ENCODE measurements around the gene TAS1R1.
"Not testable (repeated sequence)": the region's sequence is repeated elsewhere in the genome, so short reads cannot be mapped to it uniquely, and the experiment has no call there.

TAS1R1 gene

DNA sequence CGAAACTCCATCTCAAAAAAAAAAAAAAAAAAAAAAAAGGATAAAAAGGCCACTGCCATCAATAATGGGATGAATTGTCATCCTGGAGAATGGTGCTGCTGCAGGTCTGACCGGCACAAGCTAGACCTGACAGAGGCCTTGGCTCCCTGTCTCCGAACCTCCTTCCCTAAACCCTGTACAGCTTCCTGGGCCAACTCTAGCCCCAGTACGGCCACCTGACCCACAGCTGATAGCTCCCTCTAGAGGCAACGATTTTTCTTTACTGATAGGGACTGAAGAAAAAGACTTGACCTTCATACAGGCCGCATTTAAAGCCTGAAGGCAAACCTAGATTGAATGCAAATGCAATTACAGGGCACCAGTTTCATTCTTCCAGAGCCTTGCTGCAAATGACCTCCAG, 31.5 kb upstream of the TAS1R1 start:
- peak; percentile 65 to 68 for DNase-seq

DNA sequence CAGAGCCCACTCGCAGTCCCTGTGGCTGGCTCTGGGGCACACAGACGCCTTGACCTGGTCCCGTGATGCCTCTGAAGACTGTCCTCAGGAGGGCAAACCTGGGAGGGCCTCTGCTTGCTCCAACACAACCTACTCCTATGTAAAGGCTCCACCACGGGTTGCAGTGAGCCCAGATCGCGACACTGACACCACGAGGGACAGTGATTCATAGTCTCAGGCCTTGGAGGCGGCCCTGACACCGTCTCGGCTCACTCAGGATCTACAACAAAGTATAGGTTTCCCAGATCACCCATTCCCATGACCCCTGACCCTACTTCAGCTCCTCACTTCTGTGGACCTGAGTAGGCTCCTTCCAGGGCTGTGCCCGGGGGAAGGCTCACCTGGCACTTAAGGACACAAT, 28.8 kb upstream of the TAS1R1 start:
- no peak for DNase-seq

DNA sequence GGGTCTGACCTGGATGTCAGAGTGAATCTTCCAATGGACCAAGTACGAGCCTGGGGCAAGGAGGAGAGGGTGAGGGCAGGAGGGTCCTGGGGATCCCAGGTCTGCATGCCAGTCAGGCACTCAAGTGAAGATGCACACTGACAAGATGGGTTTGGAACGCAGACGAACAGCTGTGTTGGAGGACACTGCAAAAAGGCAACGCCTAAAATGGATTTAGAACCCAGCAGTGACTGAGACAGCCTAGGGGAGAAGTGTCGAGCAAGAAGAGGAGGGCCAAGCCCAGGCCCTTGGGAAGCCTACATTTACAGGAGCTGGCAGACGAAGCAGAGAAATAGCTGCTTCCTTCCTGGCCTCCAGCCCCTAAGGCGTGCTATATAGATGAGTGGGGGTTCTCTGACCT, 26.6 kb upstream of the TAS1R1 start:
- DNase-seq = no peak

DNA sequence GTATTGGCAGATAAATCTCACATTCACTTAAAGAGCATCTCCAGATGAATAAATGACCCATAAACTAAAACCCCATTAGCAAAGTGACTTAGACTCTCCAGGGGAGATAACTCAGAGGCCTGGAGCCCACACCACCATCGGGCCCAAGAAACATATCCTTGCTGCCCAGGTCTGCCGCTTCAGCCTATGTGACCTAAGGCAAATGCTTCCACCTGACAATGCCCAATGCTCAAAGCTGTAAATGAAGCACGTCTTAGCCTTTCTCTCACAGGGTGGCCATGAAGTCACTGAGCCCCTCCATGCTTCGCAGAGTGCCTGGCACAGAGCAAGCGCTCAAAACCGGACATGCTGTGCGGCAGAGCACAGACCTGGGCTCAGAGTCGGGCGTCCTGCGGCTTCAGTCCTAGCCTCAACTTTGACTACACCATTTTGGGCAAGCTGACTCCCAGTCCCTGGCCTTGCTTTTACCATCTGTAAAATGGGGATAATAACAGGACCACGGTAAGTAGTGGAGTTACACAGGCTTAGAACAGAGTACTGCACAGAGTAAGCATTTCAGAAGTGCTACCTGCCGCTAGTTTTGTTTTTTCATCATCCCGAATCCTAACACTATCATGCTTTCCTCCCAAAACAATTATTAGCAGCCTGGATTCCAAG, 24.5 kb upstream of the TAS1R1 start:
- DNase-seq = no peak

DNA sequence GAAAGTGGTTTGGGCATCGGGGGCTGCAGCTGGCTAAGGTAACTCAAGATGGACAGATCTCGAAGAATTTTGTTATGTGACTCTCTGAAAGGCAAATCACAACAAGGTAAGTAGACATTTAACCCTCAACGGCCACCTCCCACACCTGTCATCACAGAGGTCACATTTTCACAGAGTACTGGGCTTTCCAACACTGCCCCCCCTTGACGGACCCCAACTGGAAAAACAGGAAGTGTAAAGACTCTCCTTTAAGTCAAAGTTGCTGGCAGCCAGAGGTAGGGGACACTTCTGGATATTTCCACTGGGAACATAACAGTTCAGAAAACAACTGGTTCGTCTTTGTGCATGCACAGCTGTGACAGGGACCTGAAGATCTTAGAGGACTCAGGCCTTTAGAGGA, 23.1 kb upstream of the TAS1R1 start:
- no peak for DNase-seq

DNA sequence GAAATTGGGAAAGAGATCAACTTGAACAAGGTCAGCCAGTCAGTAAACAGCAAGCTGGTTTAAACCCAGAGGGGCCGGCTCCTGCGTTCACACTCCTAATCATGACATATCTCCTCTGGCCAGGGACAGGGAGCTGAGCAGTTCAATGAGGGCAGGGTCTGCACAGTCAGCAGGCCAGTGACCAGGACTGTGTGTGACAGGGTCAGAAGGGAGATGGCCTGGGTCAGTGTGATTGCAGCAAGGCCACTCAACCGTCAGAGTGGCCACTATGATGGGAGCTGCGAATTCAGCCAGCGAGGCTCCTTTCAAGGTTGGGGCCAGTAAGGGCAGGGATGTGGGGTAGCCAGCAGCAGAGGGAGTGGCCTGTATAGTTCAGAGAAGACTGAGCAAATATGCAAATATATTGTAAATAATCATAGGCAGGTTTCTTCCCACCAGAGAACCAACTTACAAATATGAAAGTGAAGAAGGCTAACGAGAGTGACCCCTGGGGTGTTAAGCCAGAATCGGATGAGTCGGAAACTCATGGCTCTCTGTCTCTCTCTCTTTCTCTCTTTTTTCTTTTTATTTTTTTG, 20.8 kb upstream of the TAS1R1 start:
- DNase-seq = no peak

DNA sequence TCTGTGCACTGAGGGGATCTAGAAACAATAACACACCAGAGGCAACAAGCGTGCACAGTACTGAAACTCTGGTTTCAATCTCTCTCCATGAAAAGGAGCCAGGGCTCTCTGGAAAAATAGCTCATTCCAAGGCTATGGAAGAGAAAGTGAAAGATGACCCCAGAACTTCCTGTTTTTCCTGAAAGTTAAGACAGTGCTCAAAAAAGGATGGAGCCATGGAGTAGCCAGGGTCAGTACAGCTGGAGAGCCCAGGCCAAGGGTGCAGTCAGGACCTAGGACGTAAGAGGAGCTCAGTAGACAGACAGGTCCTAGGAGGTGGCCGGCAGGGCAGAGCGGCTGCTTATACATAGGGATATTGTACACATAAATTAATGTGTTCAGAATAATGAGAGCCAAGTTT, 19.9 kb upstream of the TAS1R1 start:
- no peak for DNase-seq

DNA sequence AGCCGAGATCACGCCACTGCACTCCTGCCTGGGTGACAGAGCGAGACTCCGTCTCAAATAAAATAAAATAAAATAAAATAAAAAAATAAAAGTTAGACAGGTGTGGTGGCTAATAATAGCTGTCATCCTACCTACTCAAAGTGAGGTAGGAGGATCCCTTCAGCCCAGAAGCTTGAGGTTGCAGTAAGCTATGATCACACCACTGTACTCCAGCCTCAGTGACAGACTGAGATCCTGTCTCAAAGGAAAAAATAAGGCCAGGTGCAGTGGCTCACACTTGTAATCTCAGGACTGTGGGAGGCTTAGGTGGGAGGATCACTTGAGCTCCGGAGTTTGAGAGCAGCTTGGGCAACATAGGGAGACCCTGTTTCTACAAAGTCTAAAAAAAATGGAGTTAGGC, 18.8 kb upstream of the TAS1R1 start:
- no peak for DNase-seq

DNA sequence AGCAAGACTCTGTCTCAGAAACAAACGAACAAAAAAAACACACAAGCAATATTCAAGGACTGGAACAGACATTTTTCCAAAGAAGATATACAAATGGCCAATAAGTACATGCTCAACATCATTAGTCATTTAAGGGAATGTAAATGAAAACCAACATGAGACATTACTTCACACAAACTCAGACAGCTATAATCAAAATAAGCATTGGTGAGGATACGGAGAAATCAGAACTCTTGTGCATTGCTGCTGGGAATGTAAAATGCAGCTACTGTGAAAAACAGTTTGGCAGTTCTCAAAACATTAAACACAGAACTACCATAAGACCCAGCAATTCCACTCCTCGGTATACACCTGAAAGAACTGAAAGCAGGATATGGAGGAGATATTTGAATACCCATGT, 16.2 kb upstream of the TAS1R1 start:
- no peak for DNase-seq

DNA sequence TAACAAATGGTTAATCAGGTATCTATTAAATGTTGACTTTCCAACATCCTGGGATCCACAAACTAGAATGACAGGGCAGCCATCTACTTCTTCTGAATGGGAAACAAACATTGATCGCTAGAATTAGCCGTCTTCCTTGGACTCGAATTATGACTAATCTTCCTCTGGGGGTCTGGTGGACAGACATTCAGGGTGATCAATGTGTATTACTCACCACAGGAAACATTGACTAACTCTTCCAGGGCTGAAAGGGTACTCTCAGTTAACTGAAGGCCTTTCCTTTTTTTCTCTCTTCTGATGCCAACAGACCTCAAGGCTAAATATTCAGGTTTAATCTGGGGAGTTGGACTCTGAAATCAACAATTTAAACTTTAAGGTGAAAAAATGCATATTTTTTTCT, 10.3 kb upstream of the TAS1R1 start:
- no peak for DNase-seq

DNA sequence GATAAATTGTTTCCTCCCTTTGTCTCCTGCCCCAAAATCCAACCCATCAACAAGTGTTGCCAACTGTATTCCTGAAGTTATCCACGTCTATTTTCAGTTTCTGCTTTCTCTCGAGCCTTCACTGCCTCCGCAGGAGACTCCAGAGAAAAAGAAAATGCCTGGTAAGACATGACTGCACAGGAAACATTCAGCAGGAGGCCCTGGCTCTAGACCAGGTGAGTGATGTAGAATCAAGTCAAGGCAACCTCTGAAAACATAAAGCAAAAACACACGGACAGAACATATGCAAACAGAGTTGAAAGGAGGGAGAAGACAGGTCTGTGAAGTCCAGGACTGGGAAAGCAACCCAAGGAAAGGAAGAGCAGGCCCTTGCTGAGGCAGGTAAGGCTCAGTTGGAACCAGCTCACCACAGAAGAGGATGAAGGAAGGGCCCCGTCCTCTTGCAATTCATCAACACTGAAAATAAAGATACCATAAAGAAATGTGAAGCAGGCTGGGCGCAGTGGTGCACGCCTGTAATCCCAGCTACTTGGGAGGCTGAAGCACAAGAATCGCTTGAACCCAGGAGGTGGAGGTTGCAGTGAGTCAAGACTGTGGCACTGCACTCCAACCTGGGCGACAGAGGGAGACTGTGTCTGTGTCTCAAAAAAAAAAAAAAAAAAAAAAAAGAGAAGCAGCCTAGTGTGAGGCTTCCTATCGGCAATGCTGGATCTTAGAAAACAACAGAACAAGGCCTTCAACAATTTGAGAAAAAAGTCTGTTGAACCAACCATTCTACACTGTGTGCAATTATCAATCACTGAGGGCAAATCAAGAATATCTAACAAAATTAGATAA, 9.6 kb upstream of the TAS1R1 start:
- no peak for DNase-seq

DNA sequence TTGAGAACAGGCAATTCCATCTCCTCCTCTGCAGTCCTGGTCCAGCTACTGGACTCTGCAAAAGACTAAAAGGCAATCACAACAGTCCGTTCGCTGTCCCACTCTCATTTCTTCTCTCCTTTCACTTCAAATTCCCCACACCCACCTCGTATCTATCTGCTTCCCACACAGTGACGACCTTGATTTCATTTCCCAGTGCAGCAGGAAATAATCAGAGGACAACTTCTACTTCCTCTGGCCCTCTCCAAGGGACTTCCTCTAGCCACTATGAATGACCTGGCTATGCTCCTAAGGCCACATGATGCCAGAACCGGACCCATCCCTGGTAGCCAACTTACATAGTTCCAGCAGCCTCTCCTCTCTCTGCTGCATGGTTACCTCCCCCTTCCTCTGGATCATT, 8.8 kb upstream of the TAS1R1 start:
- DNase-seq = peak; percentile 22 to 43

DNA sequence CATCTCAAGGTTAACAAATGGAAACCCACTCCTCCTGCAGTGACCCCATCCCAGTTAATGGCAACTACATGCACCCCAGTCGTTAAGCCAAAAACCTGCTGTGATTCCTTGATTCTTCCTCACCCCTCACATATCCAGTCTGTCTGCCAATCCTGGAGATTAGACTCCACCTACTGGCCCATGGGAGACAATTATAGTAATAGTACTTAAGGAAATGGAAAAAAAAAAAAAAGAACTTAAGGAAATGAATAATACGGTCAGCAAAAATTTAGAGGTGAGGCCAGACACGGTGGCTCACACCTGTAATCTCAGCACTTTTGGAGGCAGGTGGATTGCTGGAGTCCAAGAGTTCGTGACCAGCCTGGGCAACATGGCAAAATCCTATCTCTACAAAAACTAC, 7.8 kb upstream of the TAS1R1 start:
- DNase-seq = no peak

DNA sequence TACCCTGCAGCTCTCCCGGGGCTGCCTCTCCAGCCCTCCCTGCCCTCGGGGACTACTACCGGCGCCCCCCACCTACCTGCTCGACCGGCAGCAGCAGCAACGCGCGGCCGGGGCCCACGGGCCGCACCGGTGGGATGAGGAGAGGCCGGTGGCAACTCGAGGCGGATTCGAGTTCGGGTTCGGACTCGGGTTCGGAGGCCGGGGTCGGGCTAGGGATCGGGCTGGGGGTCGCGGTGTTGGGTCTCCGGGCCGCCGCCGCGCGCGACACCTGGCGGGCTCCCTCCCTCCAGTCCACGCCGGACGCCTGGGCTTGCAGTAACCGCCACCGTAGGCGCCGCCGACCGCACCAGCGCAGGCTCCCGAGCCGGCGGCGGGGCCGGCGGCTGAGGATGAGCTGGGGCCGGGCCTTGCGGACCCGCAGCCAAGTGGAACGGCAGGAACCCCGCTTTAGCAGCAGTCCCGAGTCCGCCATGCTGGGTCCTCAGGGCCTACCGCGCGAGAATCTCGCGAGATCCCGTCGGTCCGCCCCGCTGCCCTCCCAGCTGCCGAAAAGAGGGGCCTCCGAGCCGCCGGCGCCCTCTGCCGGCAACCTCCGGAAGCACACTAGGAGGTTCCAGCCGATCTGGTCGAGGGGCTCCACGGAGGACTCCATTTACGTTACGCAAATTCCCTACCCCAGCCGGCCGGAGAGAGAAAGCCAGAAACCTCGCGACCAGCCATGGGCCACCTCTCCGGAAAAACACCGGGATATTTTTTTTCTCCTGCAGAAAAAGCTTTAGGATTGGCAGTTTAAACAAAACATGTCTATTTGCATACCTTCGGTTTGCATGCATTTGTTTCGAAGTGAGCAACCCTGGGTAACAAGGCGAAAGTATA, 838 bp upstream of the TAS1R1 start, which contains the start of gene NOL9:
Gene NOL9, minus strand, starts transcription at position 483 of the 876 bp plus-strand sequence. Its CDS starts 11 bp downstream, at position 472.
- DNase-seq = peak; percentile 93 to 94

DNA sequence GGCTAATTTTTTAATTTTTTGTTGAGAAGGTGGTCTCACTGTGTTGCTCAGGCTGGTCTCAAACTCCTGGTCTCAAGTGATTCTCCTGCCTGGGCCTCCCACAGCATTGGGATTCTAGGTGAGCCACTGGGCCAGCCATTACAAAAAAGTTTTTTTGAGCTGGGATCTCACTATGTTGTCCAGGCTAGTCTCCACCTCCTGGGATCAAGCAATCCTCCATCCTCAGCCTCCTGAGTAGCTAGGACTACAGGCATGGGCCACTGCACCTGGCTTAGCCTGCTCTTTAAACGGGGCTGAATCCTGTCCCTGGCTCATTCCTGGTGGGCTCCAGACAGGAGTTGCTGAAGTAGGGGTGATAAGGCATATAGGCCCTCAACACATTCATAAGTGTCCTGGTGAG, 2.5 kb downstream of the TAS1R1 start:
- DNase-seq = no peak

DNA sequence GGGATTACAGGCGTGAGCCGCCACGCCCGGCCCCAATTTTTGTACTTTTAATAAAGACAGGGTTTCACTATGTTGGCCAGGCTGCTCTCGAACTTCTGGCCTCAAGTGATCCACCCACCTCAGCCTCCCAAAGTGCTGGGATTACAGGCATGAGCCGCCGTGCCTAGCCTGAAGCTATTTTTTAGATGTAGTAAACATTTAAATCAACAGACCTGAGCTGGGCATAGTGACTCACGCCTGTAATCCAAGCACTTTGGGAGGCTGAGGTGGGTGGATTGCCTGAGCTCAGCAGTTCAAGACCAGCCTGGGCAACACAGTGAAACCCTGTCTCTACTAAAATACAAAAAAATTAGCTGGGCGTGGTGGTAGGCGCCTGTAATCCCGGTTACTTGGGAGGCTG, 4.1 kb downstream of the TAS1R1 start:
- DNase-seq = not testable (repeated sequence)

DNA sequence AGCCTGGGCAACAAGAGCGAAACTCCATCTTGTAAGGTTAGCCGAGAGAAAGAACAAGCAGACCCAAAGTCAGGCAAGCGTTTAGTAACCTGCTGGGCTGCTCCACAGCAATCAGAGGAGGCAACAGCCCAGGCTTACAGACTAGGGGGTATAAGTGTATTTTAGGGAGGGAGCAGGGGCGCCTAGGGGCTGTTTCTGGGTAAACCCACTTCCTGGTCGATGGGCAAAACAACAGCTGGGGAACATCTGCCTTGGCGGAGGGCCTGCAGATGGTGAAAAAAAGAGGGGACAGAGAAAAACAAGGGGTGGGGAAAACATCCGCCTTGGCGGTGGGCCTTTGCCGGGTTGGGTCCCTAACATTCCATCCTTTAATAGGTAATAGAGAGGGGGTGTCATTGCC, 5.2 kb downstream of the TAS1R1 start:
- DNase-seq = no peak

DNA sequence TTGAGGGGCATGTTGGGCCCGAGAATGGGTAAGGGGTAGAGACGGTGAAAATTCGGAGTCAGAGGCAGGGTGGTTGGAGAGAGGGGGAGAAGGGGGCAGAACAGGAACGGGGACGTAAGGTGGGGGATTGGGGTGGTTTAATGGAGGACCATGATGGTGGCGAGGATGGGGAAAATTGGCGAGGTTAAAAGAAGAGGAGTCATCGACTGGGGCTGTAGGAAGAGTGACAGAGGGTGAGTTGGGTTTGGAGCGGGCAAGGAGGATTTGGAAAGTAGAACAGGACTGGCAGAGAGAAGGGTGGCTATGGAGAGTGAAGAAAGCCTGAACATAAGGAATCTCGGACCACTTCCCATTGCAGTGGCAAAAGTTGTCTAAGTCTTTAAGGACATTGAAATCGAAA, 13.9 kb downstream of the TAS1R1 start:
- no peak for DNase-seq

DNA sequence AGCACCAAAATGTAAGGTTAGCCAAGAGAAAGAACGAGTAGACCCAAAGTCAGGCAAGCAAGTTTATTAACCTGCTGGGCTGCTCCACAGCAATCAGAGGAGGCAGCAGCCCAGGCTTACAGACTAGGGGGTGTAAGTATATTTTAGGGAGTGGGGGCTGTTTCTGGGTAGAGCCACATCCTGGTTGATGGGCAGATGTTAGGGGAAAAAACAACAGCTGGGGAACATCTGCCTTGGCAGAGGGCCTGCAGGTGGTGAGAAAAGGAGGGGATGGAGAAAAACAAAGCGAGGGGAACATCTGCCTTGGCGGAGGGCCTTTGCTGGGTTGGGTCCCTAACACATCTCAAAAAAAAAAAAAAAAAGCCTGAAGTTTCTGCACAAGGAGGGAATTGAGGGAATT, 15.0 kb downstream of the TAS1R1 start:
- DNase-seq = no peak

DNA sequence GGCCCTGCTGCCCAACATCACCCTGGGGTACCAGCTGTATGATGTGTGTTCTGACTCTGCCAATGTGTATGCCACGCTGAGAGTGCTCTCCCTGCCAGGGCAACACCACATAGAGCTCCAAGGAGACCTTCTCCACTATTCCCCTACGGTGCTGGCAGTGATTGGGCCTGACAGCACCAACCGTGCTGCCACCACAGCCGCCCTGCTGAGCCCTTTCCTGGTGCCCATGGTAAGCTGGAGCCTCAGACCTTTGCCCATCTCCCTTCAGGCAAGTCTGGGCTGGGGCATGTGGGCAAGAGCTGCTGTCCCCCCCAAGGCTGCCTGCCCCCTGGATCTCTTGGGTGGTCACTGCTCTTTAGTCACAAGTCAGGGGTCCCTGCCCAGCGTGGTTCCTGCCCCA, 15.9 kb downstream of the TAS1R1 start:
- no peak for DNase-seq

DNA sequence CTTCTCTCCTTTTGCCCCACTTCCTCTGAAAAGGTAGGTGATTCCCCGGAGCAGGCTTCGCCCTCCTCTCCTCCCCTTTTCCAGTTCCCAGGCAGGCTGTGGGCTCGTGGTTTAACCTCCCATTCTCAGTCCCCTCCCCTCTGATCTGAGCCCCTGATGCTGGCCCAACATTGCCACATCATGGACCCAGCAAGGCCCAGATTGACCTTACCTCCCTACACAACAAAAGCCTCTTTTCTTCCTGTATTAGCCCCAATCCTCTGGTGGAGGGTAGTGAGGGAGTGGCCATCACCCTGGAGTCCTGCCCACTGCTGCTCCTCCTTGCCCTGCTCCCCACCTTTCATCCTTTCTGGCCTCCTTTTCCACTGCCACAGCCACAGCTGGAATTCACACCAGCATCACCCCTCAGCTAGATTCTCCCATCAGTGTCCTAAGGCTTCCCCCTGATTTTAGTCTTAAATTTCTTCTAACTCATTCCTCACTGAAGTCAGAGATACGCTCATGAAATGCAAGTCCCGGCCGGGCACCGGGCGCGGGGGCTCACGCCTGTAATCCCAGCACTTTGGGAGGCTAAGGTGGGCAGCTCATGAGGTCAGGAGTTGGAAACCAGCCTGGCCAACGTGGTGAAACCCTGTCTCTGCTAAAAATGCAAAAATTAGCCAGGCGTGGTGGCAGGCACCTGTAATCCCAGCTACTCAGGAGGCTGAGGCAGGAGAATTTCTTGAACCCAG, 17.7 kb downstream of the TAS1R1 start:
- no peak for DNase-seq

DNA sequence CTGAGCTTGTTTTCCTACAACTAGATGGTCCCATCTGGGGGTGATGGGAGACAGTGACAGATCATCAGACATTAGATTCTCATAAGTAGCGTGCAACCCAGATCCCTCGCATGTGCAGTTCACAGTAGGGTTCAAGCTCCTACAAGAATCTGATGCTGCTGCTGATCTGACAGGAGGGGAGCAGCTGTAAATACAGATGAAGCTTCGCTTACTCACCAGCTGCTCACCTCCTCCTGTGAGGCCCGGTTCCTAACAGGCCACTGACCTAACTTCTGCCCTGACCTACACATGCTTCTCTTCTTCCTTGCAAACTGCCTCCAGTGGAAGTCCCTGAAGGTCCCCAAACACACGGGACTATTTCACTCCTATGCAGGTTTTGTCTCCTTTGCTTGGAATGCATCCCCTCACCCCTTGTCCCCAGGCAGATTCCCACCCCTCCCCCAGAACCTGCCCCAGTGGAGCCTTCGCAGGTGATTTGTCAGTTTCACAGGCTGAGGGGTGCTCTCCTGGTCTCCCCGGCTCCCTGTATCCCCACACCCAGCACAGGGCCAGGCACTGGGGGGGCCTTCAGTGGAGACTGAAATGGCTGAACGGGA, 19.0 kb downstream of the TAS1R1 start:
- DNase-seq = no peak
